Measurements from ENCODE around the gene DEPP1. TPM values are rescaled to one million over a fixed set of nuclear protein-coding genes. Genes with fewer than 3 reads are reported as not detected.

DEPP1 gene
- total and polyA plus RNA-seq, 10 of the 15 experiments (the other 5 are each of a cell fraction or from before 2014, with no cell fraction given), result 1.7 to 12.1 (median 7.3) TPM

- FAIRE-seq (no peak), DNase-seq (ENCODE audit: low read depth, low spot score) (no peak), ATAC-seq (no peak)
- H3K9ac ChIP-seq (ENCODE audit: control insufficient read depth, insufficient read depth, low read length), result no peak overlapping the region
- no TSS peak for BruUV-seq (replicated peaks)
- no peak overlapping the region for H3K4me2 ChIP-seq (ENCODE audit: control insufficient read depth, insufficient read depth)
- in situ Hi-C loops (cut with MboI), result no loop called here
- no peaks in the 10 kb centered on the region for H3K27me3 ChIP-seq (replicated peaks in 1 of 2; ENCODE audit: control insufficient read depth in 2 of 2, insufficient read depth in 2 of 2, low read length in 1 of 2)
- no peak overlapping the region for H3K27ac ChIP-seq (ENCODE audit: control insufficient read depth, insufficient read depth)
- H3K4me1 ChIP-seq (ENCODE audit: control insufficient read depth, insufficient read depth, low read length), result no peaks in the 10 kb centered on the region
- H3K79me2 ChIP-seq (ENCODE audit: control insufficient read depth, insufficient read depth, low read length), result no peaks in the 10 kb centered on the region
- POLR2A ChIA-PET, result no interaction called here
- H3K9me3 ChIP-seq (replicated peaks; ENCODE audit: control insufficient read depth, insufficient read depth, low read length), result no peaks in the 10 kb centered on the region
- H3K36me3 ChIP-seq (ENCODE audit: control insufficient read depth in 2 of 2, insufficient read depth in 2 of 2, low read length in 1 of 2), result no peaks in the 10 kb centered on the region; a peak in 1 of 4 replicates
- SMC1A ChIA-PET (ENCODE audit: uncharacterized antibody, unreplicated experiment), result no interaction called here
- H4K20me1 ChIP-seq (ENCODE audit: control insufficient read depth, insufficient read depth), result no peaks in the 10 kb centered on the region
- RAD21 ChIA-PET (ENCODE audit: unreplicated experiment), result no interaction called here
- no peak overlapping the region for H3K4me3 ChIP-seq
- no peak overlapping the region for H2AFZ ChIP-seq (ENCODE audit: control insufficient read depth, low read depth, low read length)
- WGBS (ENCODE audit: insufficient coverage, insufficient replicate concordance, low lambda C conversion rate, missing lambda C conversion rate), result 31% methylated on average over 2 of the region's 2 CpGs
- intact Hi-C loops (cut with micrococcal nuclease; ENCODE audit: unreplicated experiment), result no loop called here
- CTCF ChIA-PET, result no interaction called here
- TF ChIP-seq FOXK2 (IDR thresholded peaks at IDR 0.05), result no peak
- TF ChIP-seq NBN (IDR thresholded peaks at IDR 0.05), result no peak
- no peak for TF ChIP-seq TCF12 (IDR thresholded peaks at IDR 0.05; ENCODE audit: low read depth, low read length)
- no peak for TF ChIP-seq GABPA (IDR thresholded peaks at IDR 0.05; ENCODE audit: low read depth)
- TF ChIP-seq, protein P1, sequence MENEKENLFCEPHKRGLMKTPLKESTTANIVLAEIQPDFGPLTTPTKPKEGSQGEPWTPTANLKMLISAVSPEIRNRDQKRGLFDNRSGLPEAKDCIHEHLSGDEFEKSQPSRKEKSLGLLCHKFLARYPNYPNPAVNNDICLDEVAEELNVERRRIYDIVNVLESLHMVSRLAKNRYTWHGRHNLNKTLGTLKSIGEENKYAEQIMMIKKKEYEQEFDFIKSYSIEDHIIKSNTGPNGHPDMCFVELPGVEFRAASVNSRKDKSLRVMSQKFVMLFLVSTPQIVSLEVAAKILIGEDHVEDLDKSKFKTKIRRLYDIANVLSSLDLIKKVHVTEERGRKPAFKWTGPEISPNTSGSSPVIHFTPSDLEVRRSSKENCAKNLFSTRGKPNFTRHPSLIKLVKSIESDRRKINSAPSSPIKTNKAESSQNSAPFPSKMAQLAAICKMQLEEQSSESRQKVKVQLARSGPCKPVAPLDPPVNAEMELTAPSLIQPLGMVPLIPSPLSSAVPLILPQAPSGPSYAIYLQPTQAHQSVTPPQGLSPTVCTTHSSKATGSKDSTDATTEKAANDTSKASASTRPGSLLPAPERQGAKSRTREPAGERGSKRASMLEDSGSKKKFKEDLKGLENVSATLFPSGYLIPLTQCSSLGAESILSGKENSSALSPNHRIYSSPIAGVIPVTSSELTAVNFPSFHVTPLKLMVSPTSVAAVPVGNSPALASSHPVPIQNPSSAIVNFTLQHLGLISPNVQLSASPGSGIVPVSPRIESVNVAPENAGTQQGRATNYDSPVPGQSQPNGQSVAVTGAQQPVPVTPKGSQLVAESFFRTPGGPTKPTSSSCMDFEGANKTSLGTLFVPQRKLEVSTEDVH (IDR thresholded peaks at IDR 0.05; ENCODE audit: low read depth, partially characterized antibody), result no peak
- TF ChIP-seq NKRF (conservative IDR thresholded peaks at IDR 0.05), result no peak
- TF ChIP-seq BMI1 (IDR thresholded peaks at IDR 0.05; ENCODE audit: borderline replicate concordance), result no peak
- no peak for TF ChIP-seq BRCA1 (IDR thresholded peaks at IDR 0.05; ENCODE audit: low read depth, low read length)
- no peak for TF ChIP-seq MTA2 (IDR thresholded peaks at IDR 0.05; ENCODE audit: low read depth)
- no peak for TF ChIP-seq FOXM1 (IDR thresholded peaks at IDR 0.05; ENCODE audit: low read depth, low read length)
- no peak for TF ChIP-seq KDM1A (IDR thresholded peaks at IDR 0.05; ENCODE audit: borderline replicate concordance)
- no peak for TF ChIP-seq CUX1 (IDR thresholded peaks at IDR 0.05; ENCODE audit: insufficient replicate concordance, low read depth, low read length)
- no peak for TF ChIP-seq DPF2 (IDR thresholded peaks at IDR 0.05)
- no peak for TF ChIP-seq CREM (IDR thresholded peaks at IDR 0.05; ENCODE audit: low read depth)
- no peak for TF ChIP-seq MLLT1 (IDR thresholded peaks at IDR 0.05)
These were observed 51.3 kb downstream of the DEPP1 start for GRCh38 chr10:44927352-44927751.
